Vagina (tissue), 2 donors: ENCODE results near the gene MAVS. TPM values are rescaled to one million over a fixed set of nuclear protein-coding genes. Genes with fewer than 3 reads are reported as not detected.

Experiments used
- DNase-seq, 2 donors: peaks; one replicate each; pipeline ENCODE4 v3.0.0-alpha.2; 2017; ENCODE audit errors: extremely low spot score in 2 of 2
- H3K27ac ChIP-seq: fragments of 200-600 bp; sonication (generic); one replicate; pipeline ENCODE4 v1.5.1; 2019
- H3K27me3 ChIP-seq: fragments of 200-600 bp; sonication (generic); one replicate; pipeline ENCODE4 v1.5.1; 2019
- H3K36me3 ChIP-seq, 2 donors: fragments of 200-600 bp; sonication (generic); one replicate each; pipeline ENCODE4 v1.5.1; 2017 to 2019
- H3K4me1 ChIP-seq: fragments of 200-600 bp; sonication (generic); one replicate; pipeline ENCODE4 v1.5.1; 2019
- H3K4me3 ChIP-seq, 2 donors: fragments of 200-600 bp; sonication (generic); 1 replicate in 1 of 2; 2 replicates in 1 of 2; pipeline ENCODE4 v1.5.1; 2016 to 2019
- H3K9me3 ChIP-seq: fragments of 200-600 bp; sonication (generic); one replicate; pipeline ENCODE4 v1.5.1; 2019
- POLR2A ChIP-seq, 2 donors: fragments of 450-650 bp; IDR thresholded peaks; one replicate each; pipeline ENCODE4 v1.6.1; 2017; ENCODE audit warnings: antibody characterized with exemption in 2 of 2, mild to moderate bottlenecking in 2 of 2, moderate library complexity in 2 of 2
- POLR2AphosphoS5 ChIP-seq, 2 donors: sonication (generic); formaldehyde crosslinking; IDR thresholded peaks; one replicate each; pipeline ENCODE4 v1.9.0; 2017; ENCODE audit warnings: antibody characterized with exemption in 2 of 2, mild to moderate bottlenecking in 2 of 2, low read depth in 1 of 2; ENCODE audit not compliant: insufficient read depth in 1 of 2
- intact Hi-C: fragments of 100-400 bp; cut with DNase I; formaldehyde crosslinking; loops from one replicate; pipeline ENCODE4 v1.15.1; 2023
- total RNA-seq: library from RNA; depleted of rRNA; stranded (reverse); fragments of >200 nt; gene quantifications from one replicate; pipeline ENCODE4 v1.2.3, GENCODE V29; 2016
- TF ChIP-seq, protein P1 (sequence below), 3 experiments: fragments of 450-650 bp in 2 of 3; fragments of 200-600 bp in 1 of 3; sonication (generic) in 1 of 3; IDR thresholded peaks; one replicate each; pipeline ENCODE4 v1.5.1; 2017 to 2019; ENCODE audit warnings: antibody characterized with exemption in 3 of 3, mild to moderate bottlenecking in 2 of 3, moderate library complexity in 2 of 3

MAVS gene
- total RNA-seq, 1 donor from 2014 or later, result 22.1 TPM

GRCh38 chr20:3813848-3814581, 32.6 kb upstream of the MAVS start:
- peaks cover 48% of the 10 kb centered on the region for H3K4me1 ChIP-seq
- H3K9me3 ChIP-seq, result no peaks in the 10 kb centered on the region
- no peak overlapping the region for H3K4me3 ChIP-seq
- H3K27me3 ChIP-seq, result no peaks in the 10 kb centered on the region
- peak overlapping the region; percentile 88 for H3K27ac ChIP-seq
- intact Hi-C loops, result no loop called here
- no peaks in the 10 kb centered on the region for H3K36me3 ChIP-seq
- TF ChIP-seq POLR2A (IDR thresholded peaks at IDR 0.05), result no peak
- TF ChIP-seq, protein P1, sequence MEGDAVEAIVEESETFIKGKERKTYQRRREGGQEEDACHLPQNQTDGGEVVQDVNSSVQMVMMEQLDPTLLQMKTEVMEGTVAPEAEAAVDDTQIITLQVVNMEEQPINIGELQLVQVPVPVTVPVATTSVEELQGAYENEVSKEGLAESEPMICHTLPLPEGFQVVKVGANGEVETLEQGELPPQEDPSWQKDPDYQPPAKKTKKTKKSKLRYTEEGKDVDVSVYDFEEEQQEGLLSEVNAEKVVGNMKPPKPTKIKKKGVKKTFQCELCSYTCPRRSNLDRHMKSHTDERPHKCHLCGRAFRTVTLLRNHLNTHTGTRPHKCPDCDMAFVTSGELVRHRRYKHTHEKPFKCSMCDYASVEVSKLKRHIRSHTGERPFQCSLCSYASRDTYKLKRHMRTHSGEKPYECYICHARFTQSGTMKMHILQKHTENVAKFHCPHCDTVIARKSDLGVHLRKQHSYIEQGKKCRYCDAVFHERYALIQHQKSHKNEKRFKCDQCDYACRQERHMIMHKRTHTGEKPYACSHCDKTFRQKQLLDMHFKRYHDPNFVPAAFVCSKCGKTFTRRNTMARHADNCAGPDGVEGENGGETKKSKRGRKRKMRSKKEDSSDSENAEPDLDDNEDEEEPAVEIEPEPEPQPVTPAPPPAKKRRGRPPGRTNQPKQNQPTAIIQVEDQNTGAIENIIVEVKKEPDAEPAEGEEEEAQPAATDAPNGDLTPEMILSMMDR (IDR thresholded peaks at IDR 0.05), result no peak
- no peak for TF ChIP-seq POLR2AphosphoS5 (IDR thresholded peaks at IDR 0.05; ENCODE audit: insufficient read depth in 1 of 2, low read depth in 1 of 2)
- no peak for DNase-seq

- no peak overlapping the region for H3K4me3 ChIP-seq
- H3K9me3 ChIP-seq, result no peaks in the 10 kb centered on the region
- TF ChIP-seq POLR2AphosphoS5 (IDR thresholded peaks at IDR 0.05; ENCODE audit: insufficient read depth in 1 of 2, low read depth in 1 of 2), result no peak
- TF ChIP-seq, protein P1 (IDR thresholded peaks at IDR 0.05), result no peak
- TF ChIP-seq POLR2A (IDR thresholded peaks at IDR 0.05), result no peak
- H3K36me3 ChIP-seq, result no peaks in the 10 kb centered on the region
- H3K27me3 ChIP-seq, result no peaks in the 10 kb centered on the region
- DNase-seq, result no peak
- H3K4me1 ChIP-seq, result peaks cover 52% of the 10 kb centered on the region
- intact Hi-C loops, result no loop called here
- no peak overlapping the region for H3K27ac ChIP-seq
These were observed 31.6 kb upstream of the MAVS start for GRCh38 chr20:3814928-3815495.

DNA sequence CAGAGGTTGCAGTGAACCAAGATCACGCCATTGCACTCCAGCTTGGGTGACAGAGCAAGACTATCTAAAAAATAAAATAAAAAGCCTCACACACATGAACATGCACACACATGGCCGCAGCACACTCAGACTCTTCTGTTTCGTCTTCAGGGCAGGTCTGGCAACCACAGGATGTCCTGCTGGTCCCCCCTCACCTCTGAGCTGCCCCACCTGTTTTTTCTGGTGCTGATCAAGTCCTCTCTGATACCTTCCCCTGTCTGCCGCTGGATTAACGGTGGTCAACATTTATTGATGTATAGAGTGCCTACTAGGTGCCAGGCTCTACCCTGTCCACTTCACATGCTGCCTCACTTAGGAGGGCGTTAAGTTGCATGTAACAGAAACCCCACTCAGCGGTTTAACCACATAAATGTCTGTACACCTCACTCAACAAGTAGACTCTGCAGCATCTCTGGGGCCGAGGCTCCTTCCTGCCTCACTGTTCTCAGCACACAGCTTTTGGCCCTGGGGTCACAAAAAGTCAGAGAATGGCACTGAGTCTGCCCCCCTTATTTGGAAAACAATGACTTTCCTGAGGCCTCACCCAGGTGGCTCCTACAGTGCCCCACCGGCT, 30.8 kb upstream of the MAVS start:
- TF ChIP-seq POLR2A (IDR thresholded peaks at IDR 0.05), result no peak
- no peak for TF ChIP-seq POLR2AphosphoS5 (IDR thresholded peaks at IDR 0.05; ENCODE audit: insufficient read depth in 1 of 2, low read depth in 1 of 2)
- peaks cover 44% of the 10 kb centered on the region for H3K4me1 ChIP-seq
- intact Hi-C loops, result no loop called here
- DNase-seq, result no peak
- H3K36me3 ChIP-seq, result no peaks in the 10 kb centered on the region
- no peak overlapping the region for H3K27ac ChIP-seq
- no peaks in the 10 kb centered on the region for H3K9me3 ChIP-seq
- no peaks in the 10 kb centered on the region for H3K27me3 ChIP-seq
- H3K4me3 ChIP-seq, result no peak overlapping the region

DNA sequence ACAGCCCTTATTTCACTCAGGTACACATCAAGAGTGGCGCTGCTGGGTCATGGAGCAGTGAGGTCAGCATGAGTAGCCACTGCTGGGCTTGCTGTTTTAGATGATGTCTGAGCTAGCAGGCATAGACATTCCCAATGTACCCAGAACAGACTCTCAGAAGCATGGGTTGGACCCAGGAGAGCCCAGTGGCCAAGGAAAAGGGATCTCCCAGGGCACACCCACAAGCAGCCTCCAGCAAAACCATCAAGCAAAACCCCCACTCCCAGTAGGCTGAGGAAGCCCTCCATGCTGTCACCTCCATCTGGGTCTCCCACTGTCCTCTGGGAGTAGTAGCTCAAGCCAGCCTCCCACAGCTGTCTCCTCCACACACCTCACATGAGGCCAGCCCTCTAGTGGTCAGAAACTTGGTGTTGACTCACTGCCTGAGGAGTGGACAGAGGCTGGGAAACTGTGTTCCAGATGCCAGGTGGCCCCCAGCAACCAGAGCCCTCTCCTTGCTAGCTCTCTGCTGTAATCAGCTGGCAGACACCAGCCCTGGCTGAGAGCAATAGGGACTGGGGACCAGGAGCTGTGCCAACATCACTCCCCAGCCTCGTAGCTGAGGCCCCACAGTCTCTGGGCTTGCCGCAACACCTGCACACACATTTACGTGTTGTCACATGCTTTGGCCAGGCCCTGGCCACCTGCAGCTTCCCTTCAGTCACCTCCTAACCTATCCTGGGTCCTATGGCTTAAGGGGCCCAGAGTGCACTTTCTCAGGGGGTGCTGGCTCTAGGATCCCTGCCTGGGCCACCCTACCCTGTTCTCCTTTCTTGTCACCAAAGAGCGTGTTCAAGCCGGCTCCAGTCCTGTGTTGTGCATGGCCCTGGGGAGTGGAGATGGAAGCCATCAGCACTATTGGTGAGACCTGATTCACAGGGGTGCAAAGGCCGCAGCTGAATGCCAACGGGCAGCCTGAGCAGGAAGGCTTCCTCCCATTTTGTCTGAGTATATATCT, 28.2 kb upstream of the MAVS start:
- intact Hi-C loops, result loop anchor here (2.0 kb wide), 1 partner anchor 32 kb away; the partner anchor contains the start of gene CENPB
- peak overlapping the region; percentile 97 for H3K27ac ChIP-seq
- TF ChIP-seq POLR2A (IDR thresholded peaks at IDR 0.05) (no peak), POLR2AphosphoS5 (IDR thresholded peaks at IDR 0.05; ENCODE audit: insufficient read depth in 1 of 2, low read depth in 1 of 2) (peak in 1 of 2 donors; percentile 17)
- TF ChIP-seq, protein P1 (IDR thresholded peaks at IDR 0.05), result peak; percentile 22 to 47 (median 42)
- peaks cover 0 to 10% of the 10 kb centered on the region in 2 donors for H3K36me3 ChIP-seq
- H3K4me1 ChIP-seq, result peaks cover 34% of the 10 kb centered on the region
- DNase-seq, result peak in 1 of 2 donors; percentile 89
- no peaks in the 10 kb centered on the region for H3K9me3 ChIP-seq
- H3K4me3 ChIP-seq, result no peak overlapping the region
- H3K27me3 ChIP-seq, result no peaks in the 10 kb centered on the region
